ENCODE data around the gene TAF4.
"Not testable (repeated sequence)": the region's sequence is repeated elsewhere in the genome, so short reads cannot be mapped to it uniquely, and the experiment has no call there.

The TAF4 gene

DNA sequence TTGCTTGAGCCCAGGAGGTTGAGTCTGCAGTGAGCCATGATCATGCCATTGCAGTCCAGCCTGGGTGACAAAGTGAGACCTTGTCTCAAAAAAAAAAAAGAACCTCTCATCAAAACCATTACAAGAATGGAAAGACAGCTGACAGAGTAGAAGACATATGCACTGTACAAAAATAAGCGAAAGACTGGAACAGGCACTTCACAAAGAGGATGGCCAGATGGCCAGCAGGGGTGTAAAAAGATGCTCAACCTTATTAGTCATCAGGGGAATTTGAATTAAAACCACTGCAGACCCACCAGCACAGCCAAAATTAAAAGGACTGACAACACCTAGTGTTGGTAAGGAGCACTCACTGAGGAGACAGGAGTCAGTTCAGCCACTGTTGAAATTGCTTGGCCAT lies 13.5 kb upstream of the TAF4 start:
- no peak for DNase-seq

DNA sequence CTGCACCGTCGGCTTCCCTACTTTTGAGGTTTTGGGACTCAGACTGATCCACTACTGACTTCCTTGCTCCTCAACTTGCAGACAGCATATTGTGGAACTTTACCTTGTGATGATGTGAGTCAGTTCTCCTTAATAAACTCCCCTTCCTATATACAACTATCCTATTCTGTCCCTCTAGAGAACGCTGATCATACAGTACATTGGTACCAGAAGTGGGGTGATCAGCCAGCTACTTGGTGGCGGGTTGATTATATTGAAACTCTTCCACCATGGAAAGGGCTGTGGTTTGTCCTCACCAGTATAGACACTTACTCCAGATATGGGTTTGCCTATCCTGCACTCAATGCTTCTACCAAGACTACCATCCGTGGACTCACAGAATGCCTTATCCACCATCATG lies 7.6 kb upstream of the TAF4 start:
- no peak for DNase-seq

DNA sequence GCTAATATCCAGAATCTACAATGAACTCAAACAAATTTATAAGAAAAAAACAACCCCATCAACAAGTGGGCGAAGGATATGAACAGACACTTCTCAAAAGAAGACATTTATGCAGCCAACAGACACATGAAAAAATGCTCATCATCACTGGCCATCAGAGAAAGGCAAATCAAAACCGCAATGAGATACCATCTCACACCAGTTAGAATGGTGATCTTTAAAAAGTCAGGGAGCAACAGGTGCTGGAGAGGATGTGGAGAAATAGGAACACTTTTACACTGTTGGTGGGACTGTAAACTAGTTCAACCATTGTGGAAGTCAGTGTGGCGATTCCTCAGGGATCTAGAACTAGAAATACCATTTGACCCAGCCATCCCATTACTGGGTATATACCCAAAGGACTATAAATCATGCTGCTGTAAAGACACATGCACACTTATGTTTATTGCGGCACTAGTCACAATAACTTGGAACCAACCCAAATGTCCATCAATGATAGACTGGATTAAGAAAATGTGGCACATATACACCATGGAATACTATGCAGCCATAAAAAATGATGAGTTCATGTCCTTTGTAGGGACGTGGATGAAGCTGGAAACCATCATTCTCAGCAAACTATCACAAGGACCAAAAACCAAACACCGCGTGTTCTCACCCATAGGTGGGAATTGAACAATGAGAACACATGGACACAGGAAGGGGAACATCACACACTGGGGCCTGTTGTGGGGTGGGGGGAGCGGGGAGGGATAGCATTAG lies 6.2 kb upstream of the TAF4 start:
- DNase-seq = not testable (repeated sequence)

DNA sequence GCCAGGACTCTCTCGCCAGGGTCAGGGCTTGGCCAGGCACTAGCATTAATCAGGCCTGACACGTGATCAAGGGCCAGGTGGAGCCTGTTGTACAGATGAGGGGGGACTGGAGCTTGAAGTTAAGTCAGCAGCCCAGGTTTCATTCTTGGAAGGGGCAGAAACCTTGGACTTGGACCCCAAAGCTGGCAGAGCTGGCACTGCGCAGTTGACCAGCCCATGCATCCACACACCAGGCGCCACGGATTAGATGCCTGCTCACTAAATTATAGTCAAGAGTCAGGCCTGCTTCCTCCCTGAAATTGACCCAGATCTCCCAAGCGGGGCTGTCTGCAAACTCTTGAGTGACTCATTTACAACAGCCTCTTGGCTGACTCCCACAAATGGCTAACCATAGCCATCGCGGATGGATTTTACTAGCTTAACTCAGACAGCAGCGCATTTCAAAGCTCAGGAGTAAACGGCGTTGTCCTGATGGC lies 4.1 kb upstream of the TAF4 start:
- no peak for DNase-seq

DNA sequence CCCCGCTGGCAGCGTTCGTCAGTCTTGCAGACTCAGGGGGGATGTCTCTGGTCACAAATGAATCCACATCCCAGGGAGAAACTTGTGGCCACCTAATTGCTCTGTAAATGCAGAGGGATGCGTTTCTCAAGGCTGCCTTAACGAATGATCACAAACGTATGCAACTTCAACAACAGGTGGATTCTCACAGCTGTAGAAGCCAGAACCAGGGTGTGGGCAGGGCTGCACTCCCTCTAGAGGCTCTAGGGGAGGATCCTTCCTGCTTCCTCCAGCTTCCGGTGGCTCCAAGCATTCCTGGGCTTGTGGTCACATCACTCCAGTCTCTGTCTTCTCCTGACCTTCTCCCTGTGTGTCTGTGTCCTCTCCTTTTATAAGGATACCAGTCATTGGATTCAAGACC lies 3.3 kb upstream of the TAF4 start:
- no peak for DNase-seq

DNA sequence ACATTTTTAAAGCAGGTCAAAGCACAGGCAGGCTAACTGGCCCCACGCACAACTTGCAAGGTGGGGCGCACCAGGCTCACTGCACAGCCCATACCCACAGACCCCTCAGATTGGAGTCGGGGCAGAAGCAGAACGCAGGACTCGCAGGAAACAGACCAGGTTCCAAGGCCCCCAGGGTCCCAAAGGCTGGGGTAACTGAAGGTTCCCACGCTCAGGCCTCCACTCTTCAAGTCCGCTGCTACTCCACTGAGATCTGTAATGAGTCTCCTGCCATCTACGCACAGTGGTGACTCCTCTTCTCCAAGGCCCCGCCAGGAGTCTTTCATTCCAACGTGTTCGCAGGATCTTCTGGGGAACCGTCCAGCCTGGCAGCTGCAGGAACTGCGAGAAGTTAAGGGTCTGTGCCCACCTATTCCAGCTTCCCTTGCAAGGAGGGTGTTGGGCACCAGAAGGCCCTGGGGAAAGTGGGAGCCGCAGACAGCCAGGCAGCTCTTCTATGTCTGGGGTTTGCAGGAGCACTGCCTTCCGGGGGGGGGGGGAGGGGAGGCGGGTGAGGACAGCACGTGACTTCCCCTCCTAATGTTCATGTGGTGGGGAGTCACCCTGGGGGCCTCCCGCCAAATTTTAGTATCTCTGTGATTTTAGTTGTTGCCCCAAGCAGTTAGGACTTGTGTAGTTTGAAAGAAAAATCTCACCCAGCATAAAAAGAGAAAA lies 2.0 kb upstream of the TAF4 start:
- DNase-seq = no peak

DNA sequence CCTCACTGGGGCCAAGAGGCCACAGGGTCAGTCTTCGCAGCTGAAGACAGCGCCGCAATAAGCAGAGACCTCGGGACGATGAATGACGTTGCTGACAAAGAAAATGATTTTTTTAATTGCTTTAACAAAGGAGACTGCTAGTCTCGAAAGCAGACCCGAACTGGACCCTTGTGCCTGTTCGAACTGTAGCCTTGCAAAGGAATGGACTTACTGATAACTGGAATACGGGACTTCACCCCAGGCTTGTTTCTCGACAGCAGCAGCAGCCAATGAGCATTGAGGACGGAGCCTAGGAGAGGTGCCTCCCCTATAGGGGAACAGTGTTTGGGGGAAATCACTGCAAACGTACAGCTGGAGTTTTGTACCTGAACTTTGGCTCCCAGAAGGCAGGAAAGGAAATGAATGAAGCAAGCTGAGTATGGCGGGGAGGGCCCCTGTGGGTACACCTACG lies 1.3 kb upstream of the TAF4 start:
- no peak for DNase-seq

DNA sequence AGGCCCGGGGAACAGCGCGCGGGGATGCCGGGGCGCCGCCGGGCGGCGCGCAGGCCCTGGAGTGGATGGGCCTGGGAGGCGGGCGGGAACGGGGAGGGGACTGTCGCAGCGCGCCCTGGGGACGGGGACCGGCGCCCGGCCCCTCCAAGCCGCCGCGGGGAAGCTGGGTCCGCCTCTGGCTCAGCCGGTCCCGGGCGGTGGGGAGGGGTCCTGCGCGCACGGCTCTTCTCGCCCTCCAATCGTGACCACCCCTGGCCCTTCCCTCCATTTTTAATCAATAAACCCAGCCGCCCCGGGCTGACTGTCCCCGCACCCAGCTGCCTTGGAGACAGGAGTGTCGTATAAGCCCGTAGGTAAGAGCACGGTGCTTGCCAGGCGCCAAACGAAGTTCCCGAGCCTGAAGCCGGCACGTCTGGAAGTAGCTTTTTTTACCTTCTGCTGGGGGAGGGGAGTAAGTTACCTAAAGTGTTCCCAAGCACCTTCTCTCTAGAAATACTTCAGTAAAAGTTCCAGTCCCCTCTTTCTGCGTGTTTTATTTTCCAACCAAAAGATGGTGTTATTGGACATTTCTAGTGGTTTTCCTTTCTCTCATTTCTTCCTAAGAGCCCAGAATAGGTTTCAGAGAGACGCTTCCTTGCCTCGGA lies 780 bp upstream of the TAF4 start:
- DNase-seq = peak; percentile 26

DNA sequence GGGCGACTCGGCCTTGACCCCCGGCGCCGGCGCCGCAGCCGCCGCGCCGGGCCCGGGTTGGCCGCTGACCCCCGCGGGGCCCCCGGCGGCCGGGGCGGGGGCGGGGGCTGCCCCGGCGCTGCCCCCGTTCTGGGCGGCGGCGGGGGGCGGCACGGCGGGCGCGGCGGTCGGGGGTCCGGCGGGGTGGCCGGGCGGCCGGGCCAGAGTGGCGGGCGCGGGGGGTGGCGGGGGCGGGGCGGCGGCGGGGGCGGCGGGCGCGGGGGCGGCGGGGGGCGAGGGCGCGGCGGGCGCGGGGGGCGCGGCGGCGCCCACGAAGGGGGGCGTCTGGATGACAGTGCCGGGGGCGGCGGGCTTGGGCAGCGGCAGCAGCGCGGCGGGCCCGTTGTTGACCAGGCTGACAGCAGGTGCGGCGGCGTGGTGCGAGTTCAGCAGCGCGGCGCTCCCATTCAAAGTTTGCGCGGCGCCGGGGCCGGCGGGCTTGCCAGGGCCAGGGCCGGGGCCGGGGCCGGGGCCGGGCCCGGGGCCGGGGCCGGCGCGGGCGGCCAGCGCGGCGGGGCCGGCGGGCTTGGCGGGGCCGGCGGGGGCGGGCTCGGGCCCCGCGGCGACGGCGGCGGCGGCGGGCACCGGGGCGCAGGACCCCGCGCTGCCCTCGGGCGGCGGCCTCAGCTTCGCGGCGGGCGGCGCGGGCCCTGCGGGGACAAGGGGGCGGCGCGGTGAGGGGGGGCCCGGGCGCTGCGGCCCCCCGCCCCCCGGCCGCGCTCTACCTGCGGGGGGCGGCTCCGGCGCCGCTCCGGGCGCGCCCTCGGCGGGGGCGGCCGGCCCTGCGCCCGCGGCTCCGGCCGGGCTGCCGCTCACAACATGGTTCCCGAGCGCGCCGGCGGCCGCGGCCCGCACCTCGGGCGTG lies 659 bp downstream of the TAF4 start:
- DNase-seq = no peak

DNA sequence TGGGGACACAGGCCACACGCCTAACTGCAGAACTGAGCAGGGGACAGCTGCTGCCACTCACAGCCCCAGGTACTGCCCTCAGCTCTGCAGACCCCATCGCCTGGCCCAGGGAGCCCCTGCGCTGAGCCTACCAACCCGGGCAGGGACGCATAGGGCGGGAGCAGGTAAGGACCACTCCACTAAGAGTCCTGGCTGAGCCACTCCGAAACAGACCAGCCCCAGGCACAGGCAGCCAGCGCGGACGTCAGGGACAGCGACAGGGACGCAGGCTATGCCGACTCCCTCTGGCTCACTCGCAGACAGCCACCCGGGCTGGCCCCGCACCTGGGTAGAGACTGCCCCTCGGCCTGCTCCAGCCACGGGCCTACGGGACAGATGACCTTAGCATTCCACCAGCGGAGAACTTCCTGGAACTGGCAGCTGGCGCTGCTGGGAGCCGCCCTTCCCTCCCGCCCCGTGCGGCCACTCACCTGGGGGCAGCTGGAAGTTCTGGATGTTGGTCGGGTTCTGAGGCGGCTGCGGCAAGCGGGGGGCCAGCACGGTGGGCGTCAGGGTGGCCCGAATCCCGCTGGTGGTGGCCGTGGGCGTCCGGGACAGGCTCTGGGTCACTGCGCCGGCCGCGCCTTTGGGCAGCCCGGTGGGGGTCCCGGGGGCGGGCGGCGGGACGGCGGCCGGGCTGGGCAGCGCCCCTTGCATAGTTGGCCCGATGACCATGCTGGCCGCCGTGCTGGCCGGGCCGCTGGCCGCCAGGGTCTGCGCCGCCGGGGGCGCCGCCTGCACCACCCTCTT lies 1.5 kb downstream of the TAF4 start:
- DNase-seq = no peak

DNA sequence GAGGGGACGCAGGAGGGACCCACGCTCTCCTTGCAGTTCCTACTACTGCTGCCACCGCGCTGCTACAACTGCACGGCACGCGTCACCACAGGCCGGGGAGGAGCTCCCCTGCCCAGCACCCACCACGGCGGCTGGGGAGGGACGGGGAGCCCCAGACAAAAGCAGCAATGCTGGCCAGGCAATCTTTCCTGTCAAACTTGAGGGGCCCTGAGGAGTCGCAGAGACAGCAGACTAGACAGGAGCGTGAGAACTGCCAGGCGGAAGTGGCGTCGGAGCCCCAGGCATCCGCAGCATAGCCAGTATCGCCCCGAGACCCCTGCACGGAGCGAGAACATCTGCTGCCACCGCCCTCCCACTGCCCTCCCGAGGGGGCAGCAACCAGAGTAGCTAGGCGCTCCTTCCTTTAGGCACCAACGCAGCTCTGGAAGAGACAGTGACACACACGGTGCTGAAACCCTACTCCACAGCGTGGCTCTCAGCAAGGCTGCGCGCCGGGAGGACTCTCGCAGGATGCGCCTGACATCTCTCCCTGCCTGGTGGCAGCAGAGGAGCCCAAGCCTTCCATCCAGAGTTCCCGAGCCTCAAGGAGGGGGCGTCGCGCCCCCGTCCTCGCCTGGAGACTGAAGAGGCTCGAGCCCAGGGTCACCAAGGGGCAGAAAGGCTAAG lies 2.2 kb downstream of the TAF4 start:
- DNase-seq = no peak

DNA sequence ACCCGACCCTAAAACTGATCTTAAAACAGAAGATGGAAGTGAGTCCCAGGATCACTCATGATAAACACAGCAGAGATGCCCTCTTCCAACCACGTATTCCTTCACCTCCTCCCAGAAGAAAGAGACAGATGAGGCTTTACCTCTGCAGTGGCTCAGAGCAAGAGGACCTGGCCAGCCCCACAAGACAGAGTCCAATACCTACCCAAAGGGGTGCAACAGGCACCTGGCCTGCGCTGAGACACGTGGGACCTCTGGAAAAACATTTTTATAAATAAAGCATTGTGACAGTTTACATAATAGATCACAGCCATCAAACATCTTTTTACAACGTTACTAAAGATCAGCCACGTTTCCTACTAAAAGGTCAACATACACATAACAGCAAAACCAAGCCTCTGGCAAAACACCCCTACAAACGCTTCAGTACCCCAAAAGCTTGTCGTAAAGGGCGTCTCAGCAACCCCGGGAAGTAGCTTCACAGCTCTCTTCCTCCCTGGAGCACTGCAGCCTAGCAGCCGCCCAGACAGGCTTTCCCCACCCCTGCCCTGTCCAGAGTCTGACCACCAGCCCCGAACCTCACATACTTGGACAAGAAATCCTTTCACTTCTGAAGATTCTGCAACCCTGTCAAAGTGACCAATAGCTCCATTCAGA lies 2.9 kb downstream of the TAF4 start:
- DNase-seq = no peak

DNA sequence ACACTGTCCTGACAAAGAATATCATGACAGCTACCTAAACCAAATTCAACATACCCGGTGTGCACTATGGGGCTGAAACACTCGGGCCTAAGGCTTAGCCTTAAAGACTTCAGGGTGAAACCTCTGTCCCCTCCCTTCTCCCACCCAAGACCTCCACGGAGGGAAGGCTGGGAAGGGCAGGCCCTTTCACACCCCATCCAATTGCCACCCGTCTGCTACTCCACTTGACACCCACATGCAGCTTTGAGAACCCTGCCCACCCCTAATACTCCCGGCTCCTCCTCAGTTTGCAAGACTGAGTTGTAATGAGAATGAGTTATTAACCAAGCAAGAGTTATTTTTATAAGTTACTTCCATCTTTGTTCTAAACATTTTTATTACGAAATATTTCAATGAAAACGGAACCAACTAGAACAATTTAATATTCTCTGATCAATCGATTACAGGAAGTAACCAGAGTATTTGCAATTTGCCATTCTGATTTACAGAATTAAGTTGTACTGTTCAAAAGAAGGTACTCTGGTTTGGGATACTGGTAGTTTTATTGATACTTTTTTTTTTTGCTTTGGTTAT lies 3.7 kb downstream of the TAF4 start:
- DNase-seq = no peak

DNA sequence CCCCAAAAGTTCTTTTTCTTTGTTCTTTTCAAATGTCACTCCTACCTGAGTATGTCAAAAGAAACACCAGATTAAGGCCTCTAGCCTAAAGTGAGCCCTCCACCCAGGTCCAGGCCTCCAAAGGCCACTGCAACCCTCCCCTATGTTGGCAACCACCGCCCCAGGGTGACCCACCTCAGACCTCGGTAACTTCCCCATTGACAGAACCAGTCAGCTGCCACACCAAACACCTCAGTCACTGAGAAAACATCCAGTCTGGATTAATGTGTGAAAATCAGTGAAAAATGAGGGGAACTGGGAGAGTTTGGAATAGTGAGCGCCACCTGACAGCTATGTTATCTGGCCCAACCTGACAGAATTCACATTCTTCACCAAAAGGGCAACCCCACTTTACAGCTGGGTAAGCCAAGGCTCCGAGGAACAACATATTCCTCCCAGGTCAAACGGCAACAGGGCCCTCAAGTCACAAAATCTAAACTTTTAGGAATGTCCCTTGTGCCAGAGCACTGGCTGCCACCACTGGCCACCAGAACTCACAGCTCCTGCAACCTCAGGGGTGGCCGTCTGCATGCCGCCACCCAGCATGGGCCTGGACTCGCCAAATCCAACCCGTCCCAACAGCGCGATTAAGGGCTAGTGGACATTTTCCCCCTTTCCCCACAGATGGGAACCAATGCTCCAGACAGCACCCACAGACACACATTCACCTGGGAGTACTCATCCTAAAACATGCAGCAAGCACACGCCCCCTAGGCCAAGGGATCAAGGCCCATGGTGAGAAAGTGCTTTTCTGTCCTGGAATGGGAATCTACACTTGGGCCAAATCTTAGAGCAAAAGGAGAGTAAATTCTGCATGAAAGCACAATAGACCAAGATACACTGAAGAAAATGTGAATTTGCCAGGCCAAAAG lies 4.8 kb downstream of the TAF4 start:
- no peak for DNase-seq

DNA sequence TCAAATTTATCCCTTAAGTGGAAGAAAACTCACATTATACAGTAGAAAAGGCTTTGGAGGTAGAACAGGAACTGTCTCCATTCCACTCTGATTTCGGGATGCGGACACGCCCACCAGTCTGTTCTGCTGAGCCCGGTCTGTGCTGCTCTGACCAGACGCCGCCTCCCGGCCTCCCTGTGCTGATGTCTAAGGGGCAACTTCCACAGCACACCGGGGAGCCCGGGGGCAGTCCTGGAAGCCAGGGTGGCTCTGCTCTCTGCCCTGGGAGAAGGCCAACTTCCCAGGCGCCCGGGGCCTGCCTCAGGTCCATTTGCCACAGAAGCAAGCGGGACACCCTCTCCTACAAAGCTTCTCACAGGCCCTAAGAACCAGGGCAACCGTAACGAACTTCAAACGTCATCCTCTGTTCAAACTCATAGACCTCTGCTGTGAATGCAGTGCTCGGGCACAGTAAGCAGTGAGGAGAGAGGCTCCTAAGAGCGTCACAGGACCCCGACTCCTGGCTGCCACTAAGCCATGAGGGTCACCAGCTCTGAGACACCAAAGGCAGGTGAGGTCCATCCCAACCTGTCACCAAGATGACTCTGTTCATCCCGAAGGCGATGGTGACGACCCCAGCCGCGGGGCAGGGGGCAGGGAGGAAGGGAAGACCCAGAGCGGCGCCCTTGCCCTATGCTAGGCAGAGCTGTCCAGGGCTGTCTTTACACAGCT lies 5.6 kb downstream of the TAF4 start:
- no peak for DNase-seq

DNA sequence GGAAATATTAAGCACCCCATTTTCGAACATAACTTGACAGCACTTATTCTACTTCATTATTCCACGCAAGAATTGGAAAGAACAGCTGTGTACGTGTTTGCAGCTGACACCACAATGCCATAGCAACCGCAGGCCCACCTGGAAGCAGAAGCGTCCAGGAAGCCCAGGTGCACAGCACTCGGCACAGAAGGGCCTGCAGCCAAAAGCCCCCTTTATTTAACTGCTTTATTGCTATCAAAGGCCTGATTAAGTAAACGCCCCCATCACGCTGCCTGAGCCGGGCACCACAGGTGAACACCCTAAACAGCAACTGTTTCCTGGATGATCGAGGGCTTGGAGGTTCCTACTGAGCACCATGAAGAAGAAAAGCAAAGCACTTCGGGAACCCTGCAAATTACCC lies 6.3 kb downstream of the TAF4 start:
- no peak for DNase-seq

DNA sequence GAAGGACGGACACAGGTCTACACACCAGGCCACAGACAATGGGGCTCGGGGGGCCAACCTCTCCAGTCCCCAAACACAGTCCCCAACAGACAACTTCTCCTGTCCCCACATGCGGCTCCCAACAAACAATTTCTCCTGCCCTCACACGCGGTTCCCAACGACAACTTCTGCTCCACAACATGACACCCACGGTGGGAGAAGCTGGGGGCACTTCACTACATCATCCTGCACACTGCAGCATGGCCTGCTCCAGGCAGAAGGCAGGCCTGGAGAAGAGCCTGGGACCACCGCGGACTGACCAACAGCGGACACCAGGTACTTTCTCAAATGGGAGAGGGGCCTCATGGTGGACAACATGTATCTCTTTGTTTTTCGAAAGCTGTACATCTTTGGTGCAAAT lies 6.7 kb downstream of the TAF4 start:
- no peak for DNase-seq

DNA sequence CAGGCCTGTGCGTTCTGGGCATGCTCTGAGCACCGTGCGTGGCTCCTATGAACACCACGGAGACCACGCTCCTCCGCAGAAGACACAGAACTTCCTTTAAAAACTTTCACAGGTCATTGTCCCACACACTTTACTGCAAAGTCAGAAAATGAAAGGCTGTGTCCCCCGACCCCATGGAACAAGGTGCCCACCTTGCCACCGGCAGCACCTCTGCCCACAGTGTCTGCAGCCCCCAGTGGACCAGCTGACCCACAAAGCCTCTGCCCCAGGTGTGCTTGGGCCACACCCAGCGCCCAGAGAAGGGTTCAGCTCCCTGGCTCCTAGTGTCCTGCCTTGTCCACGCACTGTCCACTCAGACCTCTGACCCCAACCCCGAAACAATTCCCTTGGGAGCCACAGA lies 8.7 kb downstream of the TAF4 start:
- no peak for DNase-seq

DNA sequence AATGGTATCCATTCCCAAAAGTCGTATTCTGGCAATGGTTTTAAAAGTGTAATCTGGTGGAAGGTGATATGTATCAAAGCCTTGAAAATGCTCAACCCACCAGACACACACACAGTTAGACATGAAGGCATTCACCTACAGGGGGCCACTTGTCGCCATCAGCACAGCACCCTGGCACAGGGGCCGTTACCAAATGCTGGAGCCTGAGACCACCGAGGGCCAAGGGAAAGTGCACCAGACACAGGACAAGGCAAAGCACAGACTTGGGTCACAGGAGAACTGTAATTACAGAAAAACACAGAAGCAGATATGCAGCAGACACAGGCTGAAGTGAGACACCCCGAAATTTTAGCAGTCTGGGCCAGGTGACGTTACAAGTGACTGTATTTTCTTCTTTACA lies 9.3 kb downstream of the TAF4 start:
- DNase-seq = no peak

Measured in DMS153 (cell line).